Activated naive CD4-positive, alpha-beta T cell treated with anti-CD3 and anti-CD28 coated beads, Interleukin-2, amount 50 U/mL, for 24 hours (primary cell): Measurements from ENCODE around the gene SMC6.

ENCODE experiments used
- H3K27ac Mint-ChIP-seq: one replicate; pipeline ENCODE4 v1.8.0; 2021; ENCODE audit warnings: mild to moderate bottlenecking, mixed read lengths
- H3K27me3 Mint-ChIP-seq: one replicate; pipeline ENCODE4 v1.8.0; 2021; ENCODE audit warnings: mixed read lengths
- H3K36me3 Mint-ChIP-seq: one replicate; pipeline ENCODE4 v1.8.0; 2021; ENCODE audit warnings: mixed read lengths
- H3K4me1 Mint-ChIP-seq: one replicate; pipeline ENCODE4 v1.8.0; 2021; ENCODE audit warnings: mixed read lengths
- H3K4me3 Mint-ChIP-seq: one replicate; pipeline ENCODE4 v1.8.0; 2021; ENCODE audit warnings: mild to moderate bottlenecking, mixed read lengths
- H3K9me3 Mint-ChIP-seq: one replicate; pipeline ENCODE4 v1.8.0; 2021; ENCODE audit warnings: mixed read lengths

Gene SMC6

DNA sequence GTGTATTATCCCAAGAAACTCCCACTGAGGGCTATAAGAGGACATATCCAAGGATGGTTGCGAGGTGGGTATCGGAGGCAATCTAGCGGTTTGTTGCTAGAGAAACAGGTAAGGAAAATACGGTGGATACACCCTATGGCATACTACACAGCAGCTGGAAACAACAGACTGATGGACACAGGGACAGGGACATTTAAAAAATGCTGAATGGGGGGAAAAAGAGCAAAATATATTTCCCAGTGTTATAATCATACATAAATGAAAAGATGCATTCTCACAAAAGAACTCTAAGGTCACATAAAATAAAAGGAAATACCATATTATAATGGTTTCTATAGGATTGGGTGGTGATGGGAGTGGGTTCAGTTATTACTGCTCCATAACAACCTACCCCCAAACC is 95.9 kb downstream of the SMC6 start:
- Mint-ChIP-seq H3K4me1 (no peaks in the 10 kb centered on the region), H3K36me3 (peaks cover 7% of the 10 kb centered on the region), H3K9me3 (no peaks in the 10 kb centered on the region), H3K27ac (no peak overlapping the region), H3K27me3 (no peaks in the 10 kb centered on the region), H3K4me3 (no peak overlapping the region)

DNA sequence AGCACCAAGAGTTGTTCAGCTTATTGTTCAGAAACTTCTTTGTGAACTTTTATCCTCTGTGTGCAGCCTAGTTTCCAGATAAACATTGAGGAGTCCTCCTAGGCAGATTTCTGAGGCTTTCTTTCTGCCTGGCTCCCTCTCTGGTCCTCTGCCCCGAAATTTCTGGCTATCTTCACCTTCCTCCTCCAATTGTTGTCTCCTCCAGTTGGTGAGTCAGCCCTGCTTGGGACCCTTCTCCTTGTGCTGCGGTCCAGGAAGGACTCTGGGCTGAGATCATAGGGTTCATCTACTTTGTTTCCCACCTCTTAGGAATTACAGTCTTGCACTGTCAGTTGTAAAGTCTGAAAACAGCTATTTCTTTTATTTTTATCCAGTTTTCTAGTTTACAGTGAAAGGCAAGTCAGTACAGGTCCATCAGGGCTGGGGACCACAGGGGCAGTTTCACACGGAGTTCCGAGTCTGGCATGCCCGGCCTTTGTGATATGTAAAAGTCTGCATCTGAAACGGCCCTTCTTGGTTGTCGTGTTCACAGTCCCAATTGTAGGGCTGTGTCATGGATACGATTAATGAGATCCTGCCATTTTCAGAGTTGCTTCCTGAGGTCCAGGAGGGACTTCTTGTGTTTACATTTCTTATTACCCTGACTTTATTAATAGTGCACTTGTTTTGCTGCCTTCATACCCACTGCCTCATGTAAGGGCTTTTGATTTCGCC is 100.8 kb downstream of the SMC6 start:
- no peak overlapping the region for H3K27ac Mint-ChIP-seq
- H3K36me3 Mint-ChIP-seq, result peaks cover 2% of the 10 kb centered on the region
- H3K9me3 Mint-ChIP-seq, result no peaks in the 10 kb centered on the region
- H3K27me3 Mint-ChIP-seq, result no peaks in the 10 kb centered on the region
- no peak overlapping the region for H3K4me3 Mint-ChIP-seq
- H3K4me1 Mint-ChIP-seq, result no peaks in the 10 kb centered on the region

DNA sequence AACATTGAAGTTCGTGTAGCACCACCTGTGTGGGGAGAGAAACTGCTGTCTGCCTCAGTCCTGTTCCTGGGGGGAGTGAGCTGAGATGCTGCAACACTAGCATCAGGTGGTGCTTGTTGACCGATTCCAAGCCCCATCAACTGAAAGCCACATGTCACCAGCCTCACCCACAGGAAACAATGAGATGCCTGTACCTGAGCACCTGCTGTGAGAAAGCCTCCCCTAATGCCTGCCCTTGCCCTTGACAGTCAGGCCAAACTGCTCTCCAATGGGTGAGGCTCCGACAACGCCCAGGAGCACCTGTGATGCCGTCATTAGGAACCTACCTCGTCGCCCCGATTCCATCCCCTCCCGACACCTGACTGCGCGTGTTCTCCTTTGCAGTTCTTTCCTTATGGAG is 104.6 kb downstream of the SMC6 start:
- Mint-ChIP-seq H3K9me3 (no peaks in the 10 kb centered on the region), H3K4me1 (peaks cover 4% of the 10 kb centered on the region), H3K27me3 (no peaks in the 10 kb centered on the region), H3K27ac (no peak overlapping the region), H3K36me3 (no peaks in the 10 kb centered on the region), H3K4me3 (no peak overlapping the region)

DNA sequence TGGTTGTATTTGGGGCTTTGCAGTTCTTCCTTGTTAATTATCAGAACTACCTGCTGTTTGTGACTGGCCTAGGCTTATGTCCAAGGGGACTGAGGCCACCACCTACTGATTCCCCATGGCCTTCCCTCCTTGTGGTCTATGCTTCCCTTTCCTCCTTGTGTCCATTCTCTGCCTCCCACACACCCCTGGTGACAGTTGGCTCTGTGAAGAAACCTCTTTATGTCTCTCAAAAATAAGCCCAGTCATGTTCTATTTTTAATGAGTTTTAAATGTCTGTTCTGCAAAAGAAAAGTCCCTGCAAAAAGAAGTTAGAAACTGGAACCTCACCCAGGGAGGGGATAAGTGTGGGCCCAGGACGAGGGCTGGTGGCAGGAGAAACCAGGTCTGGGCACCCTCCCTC is 105.0 kb downstream of the SMC6 start:
- H3K27me3 Mint-ChIP-seq, result no peaks in the 10 kb centered on the region
- H3K27ac Mint-ChIP-seq, result no peak overlapping the region
- no peak overlapping the region for H3K4me3 Mint-ChIP-seq
- peaks cover 4% of the 10 kb centered on the region for H3K4me1 Mint-ChIP-seq
- no peaks in the 10 kb centered on the region for H3K9me3 Mint-ChIP-seq
- no peaks in the 10 kb centered on the region for H3K36me3 Mint-ChIP-seq

DNA sequence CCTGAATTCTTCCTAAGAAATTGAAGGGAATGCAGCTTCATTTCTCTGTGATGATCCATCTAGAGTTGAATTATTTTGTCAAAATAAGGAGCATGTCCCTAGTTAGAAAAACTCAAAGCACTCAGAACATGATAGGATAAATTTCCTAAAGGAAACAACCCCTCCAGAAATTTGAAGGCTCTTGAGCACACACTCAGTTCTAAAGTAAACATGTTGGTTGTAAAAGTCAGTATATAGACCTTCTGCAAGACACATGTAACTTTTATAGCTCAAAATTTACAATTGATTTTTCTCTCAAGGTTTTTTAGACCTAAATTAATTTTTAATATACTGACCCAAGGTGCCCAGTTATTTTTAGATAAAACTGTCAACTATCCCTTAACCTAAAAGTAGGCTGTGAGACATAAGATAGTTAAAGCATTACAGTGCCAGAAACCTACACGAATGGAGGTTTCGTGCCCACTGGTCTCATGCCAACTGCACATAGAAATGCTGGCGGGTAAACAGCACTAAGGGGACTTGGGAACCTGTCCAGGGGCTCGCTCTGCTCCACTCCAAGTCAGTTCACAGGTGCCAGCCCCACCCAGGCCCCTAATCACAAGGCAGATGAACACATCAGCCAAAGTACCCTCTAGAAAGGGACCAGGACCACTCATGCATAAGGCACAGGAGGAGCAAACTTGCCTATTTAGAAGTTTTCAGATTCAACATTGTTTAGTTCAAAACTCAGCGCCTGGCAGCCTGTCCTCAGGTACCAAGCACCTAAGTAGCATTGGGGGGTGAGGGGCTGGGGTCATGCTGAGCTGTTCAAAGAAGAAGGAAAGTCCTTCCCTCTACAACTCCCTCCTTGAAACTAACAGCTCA is 106.5 kb downstream of the SMC6 start:
- no peaks in the 10 kb centered on the region for H3K27me3 Mint-ChIP-seq
- peaks cover 8% of the 10 kb centered on the region for H3K4me1 Mint-ChIP-seq
- H3K36me3 Mint-ChIP-seq, result no peaks in the 10 kb centered on the region
- no peak overlapping the region for H3K4me3 Mint-ChIP-seq
- no peaks in the 10 kb centered on the region for H3K9me3 Mint-ChIP-seq
- no peak overlapping the region for H3K27ac Mint-ChIP-seq

DNA sequence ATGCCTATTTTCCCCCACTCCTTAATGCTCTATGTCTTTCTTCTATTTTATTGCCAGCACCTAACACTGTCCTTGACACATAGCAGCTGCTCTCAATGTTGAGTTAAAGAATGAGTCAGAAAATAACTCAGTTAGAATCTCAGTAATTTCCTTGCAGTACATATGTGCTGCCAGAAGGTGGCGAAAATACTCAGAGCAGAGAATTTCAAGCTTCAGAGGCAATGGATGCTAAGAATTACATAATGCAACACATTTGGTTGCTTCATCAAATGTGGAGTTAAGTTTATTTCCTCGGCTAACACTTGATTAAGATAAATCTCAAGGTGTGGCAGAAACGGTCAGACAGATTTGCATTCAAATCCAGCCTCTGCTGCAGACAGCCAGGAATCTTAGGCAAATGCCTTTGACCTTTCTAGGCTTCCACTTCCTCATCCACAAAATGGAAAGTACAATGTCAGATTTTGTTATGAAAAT is 107.5 kb downstream of the SMC6 start:
- no peaks in the 10 kb centered on the region for H3K27me3 Mint-ChIP-seq
- no peaks in the 10 kb centered on the region for H3K9me3 Mint-ChIP-seq
- H3K4me3 Mint-ChIP-seq, result no peak overlapping the region
- H3K4me1 Mint-ChIP-seq, result peaks cover 8% of the 10 kb centered on the region
- no peak overlapping the region for H3K27ac Mint-ChIP-seq
- no peaks in the 10 kb centered on the region for H3K36me3 Mint-ChIP-seq

DNA sequence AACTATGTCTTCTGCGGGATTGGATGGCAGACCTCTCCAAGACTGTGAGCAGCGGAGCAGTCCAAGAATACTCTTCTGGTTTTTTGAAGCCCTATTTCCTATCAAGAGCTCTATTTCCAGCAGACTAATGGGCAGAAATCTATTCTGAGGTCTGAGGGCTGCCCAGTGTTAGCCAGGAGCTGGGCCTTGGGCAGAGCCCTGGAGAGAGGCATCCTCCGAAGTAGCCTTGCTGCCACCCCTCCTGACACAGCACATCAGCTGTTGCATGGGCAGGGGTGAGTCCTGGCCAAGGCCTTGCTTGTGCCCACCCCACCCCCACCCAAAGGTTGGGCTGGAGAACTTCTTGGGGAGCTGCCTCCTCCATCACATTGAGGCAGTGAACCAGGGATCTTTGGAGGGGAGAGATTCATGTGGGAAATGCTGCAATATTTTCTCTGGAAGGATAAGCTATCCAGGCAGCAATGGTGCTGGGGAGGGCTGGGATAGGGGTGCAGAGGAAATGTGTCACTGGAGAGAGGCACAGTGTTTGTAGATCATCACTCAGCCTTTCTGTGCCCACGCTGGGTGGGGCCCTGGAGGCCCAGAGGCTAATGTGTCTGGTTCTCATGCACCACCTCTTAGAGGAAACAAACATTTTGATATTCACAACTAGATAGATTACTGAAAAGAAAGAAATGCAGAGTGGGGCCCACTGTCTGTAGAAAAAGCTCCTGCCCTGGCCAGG is 108.5 kb downstream of the SMC6 start:
- Mint-ChIP-seq H3K9me3 (no peaks in the 10 kb centered on the region), H3K27me3 (no peaks in the 10 kb centered on the region), H3K4me3 (no peak overlapping the region), H3K36me3 (no peaks in the 10 kb centered on the region), H3K27ac (no peak overlapping the region), H3K4me1 (peaks cover 8% of the 10 kb centered on the region)

DNA sequence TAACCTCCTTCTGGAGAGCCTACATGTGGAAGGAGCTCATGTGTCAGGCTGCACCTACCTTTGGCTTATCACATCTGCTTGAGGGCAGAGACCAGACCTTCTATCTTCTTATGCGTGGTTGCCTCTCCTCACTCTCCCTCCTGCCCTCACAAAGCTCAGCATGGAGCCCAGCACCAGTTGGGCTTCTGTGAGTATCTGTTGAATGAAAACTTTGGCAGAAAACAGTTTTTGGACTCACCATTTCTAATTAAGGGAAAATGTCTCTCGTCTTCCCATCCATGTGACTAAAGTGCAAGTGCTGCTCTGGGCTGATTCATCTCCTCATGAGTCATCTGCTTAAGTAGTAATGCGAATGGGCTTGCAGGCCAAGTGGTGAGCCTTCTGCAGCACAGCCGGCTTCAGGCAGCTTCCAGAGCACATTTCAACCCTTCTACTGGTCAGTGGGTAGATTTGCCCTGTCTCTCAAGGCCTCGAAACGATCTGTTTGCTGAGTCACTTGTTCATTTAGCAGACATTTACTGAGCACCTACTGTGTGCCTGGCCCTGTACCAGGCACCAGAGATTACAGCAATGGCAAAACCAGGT is 110.5 kb downstream of the SMC6 start:
- peak overlapping the region; percentile 65 for H3K27ac Mint-ChIP-seq
- no peaks in the 10 kb centered on the region for H3K36me3 Mint-ChIP-seq
- no peaks in the 10 kb centered on the region for H3K27me3 Mint-ChIP-seq
- no peaks in the 10 kb centered on the region for H3K9me3 Mint-ChIP-seq
- H3K4me1 Mint-ChIP-seq, result peaks cover 8% of the 10 kb centered on the region
- no peak overlapping the region for H3K4me3 Mint-ChIP-seq

DNA sequence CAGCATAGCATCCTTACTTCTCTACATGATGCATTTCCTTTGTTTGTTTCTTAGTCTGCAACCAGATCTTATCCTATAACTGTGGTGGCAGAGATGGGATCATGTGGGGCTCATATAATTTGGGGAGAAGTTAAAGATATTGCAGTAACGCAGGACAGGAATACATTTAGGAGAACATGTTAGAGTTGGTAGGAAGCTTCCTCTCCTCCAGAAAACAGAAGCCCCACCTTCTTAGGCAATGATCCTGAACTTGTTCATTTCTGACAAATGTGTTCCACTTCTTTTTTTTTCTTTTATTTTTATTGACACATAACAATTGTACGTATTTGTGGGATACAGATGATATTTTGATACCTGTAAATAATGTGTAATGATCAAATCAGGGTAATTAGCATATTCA is 113.2 kb downstream of the SMC6 start:
- Mint-ChIP-seq H3K27ac (no peak overlapping the region), H3K36me3 (no peaks in the 10 kb centered on the region), H3K4me3 (no peak overlapping the region), H3K27me3 (peaks cover 2% of the 10 kb centered on the region), H3K4me1 (peaks cover 3% of the 10 kb centered on the region), H3K9me3 (no peaks in the 10 kb centered on the region)

DNA sequence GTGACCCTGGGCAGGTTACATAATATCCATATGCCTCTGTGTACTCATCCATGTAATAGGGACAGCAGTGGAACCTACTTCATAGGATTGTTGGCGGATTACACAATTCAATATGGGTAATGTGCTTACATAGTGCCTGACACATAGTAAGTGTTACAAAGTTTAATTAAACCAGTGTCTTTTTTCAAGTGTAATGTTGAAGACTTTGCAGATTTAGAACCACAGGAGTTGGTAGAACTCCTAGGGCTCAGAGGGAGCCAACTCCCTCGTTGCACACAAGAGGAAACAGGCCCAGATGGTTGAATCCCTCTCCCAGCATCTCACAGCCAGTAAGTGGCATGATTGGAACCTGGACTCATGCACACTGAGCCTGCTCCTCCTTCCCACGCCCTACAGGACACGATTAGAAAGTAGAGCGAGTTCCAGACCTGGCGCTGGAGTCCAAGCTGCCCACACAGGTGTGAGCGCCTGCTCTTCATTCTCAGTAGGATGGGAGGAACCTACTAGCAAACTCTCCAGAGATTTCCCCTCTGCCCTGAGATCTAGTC is 115.3 kb downstream of the SMC6 start:
- Mint-ChIP-seq H3K27me3 (peaks cover 2% of the 10 kb centered on the region), H3K4me1 (peaks cover 3% of the 10 kb centered on the region), H3K27ac (no peak overlapping the region), H3K4me3 (no peak overlapping the region), H3K36me3 (no peaks in the 10 kb centered on the region), H3K9me3 (no peaks in the 10 kb centered on the region)

DNA sequence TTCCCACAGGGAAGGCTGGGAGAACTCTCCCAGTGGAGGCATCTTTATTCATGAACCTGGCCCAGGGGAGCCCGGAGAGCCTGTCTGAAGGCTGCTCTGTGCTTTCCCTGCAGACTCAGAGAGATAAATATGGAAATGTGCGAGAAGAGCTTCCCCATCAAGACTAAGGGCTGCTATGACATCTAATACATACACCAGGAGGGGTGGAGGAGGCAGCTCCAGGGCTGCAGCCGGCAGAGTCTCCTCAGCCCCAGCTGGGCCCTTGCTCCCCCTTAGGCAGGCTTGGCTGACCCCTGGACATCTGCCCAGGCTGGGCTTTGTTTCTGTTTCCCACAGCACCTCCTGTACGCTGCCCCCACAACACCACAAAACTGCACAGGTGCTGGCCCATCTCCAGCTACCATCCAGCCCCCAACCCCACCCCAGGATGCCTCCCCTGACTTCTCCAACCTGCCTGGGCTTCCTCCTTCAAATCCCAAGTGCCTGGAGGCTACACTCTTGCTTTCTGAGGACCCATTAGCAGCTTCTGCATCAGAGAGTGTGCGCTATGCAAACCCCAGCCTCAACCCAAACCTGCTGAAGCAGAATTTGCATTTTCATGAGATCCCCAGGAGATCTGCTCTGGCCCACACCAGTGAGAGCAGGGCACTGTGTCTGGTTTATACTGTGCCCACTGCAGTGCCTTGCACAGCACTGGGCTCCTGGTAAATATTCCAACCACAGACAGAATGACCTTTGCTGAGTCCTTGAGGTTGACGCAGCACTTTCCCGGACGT is 116.3 kb downstream of the SMC6 start:
- no peak overlapping the region for H3K27ac Mint-ChIP-seq

DNA sequence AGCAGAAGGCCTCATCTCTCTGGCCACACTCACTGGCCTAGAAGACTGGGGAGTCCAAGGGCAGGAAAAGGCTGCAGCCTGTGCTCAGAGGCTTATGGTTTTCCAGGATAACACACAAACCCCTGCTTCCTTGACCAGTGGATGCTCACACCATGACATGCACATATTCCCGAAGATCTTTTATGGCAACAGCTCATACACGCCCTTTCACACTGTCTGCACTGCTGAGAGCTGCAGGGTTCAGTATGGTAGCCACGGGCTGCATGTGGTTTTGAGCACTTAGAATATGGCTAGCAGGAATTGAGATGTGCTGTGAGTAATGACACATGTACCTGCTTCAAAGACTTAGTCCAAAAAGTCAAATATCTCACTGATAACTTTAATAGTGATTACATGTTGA is 117.4 kb downstream of the SMC6 start:
- Mint-ChIP-seq H3K4me1 (no peaks in the 10 kb centered on the region), H3K9me3 (no peaks in the 10 kb centered on the region), H3K27ac (no peak overlapping the region), H3K36me3 (no peaks in the 10 kb centered on the region), H3K27me3 (peaks cover 2% of the 10 kb centered on the region), H3K4me3 (no peak overlapping the region)

More for the DNA sequence above, 116.3 kb downstream of the SMC6 start:
- Mint-ChIP-seq H3K9me3 (no peaks in the 10 kb centered on the region), H3K4me1 (no peaks in the 10 kb centered on the region), H3K27me3 (peaks cover 2% of the 10 kb centered on the region), H3K36me3 (no peaks in the 10 kb centered on the region), H3K4me3 (no peak overlapping the region)

DNA sequence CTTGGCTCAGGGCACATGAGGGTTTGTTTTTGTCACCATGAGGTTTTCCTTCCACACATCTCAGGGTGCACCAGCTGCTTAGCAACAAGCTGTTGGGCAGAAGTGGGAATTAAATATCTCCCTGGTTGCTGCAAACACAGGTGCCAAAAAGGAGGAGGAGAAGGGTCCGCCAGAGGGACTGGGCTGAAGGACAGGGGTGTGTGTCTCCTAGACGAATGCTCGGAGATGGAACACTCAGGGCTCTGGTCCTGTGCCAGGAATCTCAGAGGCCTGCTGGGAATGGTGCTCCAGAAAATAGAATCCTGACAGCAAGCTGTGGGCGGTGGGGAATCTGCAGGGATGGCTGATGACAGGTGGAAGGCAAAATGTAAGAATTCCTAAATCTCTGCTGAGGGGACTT is 118.6 kb downstream of the SMC6 start:
- no peaks in the 10 kb centered on the region for H3K4me1 Mint-ChIP-seq
- no peaks in the 10 kb centered on the region for H3K9me3 Mint-ChIP-seq
- H3K27ac Mint-ChIP-seq, result no peak overlapping the region
- H3K27me3 Mint-ChIP-seq, result peaks cover 2% of the 10 kb centered on the region
- no peak overlapping the region for H3K4me3 Mint-ChIP-seq
- no peaks in the 10 kb centered on the region for H3K36me3 Mint-ChIP-seq

DNA sequence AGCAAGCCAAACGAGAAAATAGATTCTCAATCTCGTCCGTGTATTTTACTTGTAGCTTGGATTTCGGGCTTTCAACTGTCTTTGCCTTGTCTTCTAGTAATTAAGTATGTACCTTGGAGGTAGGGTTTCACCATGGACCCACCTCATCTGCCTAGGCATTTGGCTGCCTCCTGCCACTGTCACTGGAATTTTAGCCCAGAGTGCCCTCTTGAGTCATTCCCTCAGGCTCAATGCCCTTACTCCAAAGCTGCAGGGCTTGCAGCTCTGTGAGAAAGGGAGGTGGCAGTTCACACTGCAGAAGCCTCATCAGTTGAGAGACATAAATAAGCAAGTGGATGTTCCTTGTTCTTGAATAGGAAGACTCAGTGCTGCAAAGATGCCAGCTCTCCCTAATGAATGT is 123.5 kb downstream of the SMC6 start:
- Mint-ChIP-seq H3K36me3 (no peaks in the 10 kb centered on the region), H3K27me3 (no peaks in the 10 kb centered on the region), H3K4me3 (no peak overlapping the region), H3K27ac (no peak overlapping the region), H3K4me1 (no peaks in the 10 kb centered on the region), H3K9me3 (no peaks in the 10 kb centered on the region)
